Left ventricle myocardium superior (tissue), 1 donor: ENCODE results near the gene FREY1. TPM values are rescaled to one million over a fixed set of nuclear protein-coding genes. Genes with fewer than 3 reads are reported as not detected.
"Not testable (repeated sequence)": the region's sequence is repeated elsewhere in the genome, so short reads cannot be mapped to it uniquely, and the experiment has no call there.

Source experiments
- ATAC-seq: fragments of 200-7000 bp; cut with Tn5 transposase; one replicate; pipeline ENCODE4 v1.9.1; 2020; ENCODE audit warnings: mild to moderate bottlenecking, moderate library complexity
- DNase-seq: peaks from one replicate; pipeline ENCODE4 v3.0.0-alpha.2; 2020
- intact Hi-C: fragments of 100-400 bp; cut with micrococcal nuclease; formaldehyde crosslinking; loops from one replicate; pipeline ENCODE4 v1.11.0; 2022
- total RNA-seq: library from RNA; stranded (reverse); fragmentation: NEBNext Ultra II Directional; extraction: Animal tissue kit (Norgen Biotek cat#: 25700); gene quantifications from one replicate; pipeline ENCODE4 v1.2.1, GENCODE V29; 2021
- donor health status: DM: no; HTN: yes; CAD: no; lungs with severe emphysema.

FREY1 gene
- total RNA-seq, 1 donor from 2014 or later = 0.52 TPM

DNA sequence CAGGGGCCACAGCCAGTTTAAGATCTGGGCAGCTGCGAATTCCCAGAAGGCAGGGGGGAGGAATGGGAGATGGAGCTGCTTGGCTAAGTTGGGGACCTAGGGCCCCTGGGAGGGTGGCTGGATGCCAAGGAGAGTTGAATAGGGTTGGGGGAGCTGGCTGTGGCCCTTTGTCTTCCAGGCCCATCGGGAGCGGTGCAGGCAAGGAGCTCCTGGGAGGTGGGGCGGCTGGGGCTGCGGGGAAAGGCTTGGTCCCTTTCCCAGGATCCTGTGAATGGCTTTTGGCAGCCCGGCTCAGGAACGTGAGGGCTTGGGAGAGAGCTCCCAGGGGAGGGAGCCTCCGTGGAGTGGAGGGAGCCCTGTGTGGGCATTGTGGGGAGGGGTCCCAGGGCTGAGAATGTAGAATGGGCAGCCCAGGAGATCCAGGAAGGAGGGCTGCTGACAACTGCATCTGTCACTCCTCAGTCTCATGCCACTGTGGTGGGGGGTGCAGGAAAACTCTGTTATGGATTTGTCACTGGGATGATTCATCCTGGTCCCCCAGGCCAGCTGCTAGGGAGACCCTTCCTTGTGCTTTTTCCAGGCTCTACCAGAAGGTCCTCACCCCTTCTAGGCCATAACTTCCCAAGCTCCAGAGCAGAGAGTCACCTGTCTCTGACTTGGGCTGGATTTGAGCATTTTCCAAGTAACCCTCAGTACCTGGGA, 6.0 kb downstream of the FREY1 start:
- peak; percentile 45 for ATAC-seq

DNA sequence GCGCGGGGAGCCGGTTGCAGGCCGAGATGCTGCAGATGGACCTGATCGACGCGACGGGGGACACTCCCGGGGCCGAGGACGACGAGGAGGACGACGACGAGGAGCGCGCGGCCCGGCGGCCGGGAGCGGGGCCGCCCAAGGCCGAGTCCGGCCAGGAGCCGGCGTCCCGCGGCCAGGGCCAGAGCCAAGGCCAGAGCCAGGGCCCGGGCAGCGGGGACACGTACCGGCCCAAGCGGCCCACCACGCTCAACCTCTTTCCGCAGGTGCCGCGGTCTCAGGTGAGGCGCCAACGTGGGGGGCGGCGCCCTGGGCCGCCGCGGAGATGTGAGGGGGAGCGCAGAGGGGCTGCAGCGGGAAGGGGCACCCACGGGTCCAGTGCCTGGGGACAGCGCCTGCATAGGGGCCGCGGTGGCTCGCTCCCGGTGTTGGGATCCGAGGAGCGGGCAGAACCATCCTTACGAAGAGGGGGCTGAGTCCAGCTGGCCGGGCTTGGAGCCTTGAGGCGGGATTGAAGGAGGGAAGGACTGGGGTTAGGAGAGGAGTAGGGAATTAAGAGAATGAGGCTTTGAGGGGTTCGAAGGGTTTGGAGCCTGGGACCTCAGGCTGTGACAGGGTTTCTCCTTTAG, 6.8 kb downstream of the FREY1 start:
- intact Hi-C loops, DNase-seq: not testable (repeated sequence)
- ATAC-seq = peak; percentile 24

More for the DNA sequence above, 6.0 kb downstream of the FREY1 start:
- DNase-seq = peak; percentile 57
- intact Hi-C loops = no loop called here

DNA sequence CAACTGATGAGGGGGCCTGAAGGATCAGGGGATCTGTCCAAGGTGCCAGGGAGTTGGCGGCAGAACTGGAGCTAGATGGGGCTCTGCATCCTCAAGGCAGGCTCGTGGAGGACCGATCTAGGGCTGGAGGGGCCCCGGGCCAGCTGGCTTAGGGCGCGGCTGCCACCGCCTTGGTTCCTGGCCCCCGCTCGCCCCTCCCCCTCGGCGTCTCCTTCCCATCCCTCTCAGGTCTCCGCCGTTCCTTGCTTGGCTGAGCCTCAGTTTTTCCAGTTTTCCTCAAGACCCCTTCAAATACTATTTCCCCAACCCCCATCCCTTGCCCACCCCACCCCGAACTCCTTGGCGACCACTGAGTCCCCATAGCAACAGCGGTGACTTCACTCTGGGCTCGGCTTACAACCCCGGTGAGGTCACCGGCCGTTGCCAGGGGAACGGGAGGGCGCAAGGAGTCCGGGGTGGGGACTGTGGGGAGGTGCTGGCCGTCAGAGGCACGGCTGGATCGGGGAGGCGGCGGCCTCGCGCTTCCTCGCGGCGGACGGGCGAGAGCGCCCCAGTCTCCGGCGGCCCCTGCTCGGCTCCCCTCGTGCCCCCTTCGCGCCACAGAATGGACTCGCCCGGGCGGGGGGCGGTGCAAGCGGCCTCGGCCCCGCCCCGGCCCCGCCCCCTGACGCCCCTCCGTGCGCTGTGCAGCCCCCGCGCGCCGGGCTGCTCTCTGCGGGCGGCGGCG, 7.5 kb downstream of the FREY1 start:
- DNase-seq (peak; percentile 90), ATAC-seq (peak; percentile 86)
- intact Hi-C loops = no loop called here

DNA sequence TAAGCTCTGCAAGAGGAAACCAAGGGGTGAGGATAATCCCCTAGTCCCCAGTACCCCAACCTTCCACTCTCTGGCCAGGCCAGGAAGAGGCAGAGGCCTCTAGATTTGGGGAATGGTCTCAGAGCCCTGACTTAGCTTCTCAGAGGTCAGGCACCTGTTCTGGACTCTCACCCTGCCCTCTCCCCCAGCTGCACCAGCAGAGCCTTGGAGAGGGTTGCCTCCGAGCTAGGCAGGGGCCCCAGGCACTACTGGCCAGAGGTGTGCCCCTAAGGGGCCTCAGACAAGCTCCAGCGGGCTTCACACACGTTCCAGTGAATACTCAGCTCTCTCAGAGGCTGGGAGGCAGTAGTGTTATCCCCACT, 8.0 kb downstream of the FREY1 start:
- DNase-seq (no peak), ATAC-seq (no peak)
- intact Hi-C loops = no loop called here

DNA sequence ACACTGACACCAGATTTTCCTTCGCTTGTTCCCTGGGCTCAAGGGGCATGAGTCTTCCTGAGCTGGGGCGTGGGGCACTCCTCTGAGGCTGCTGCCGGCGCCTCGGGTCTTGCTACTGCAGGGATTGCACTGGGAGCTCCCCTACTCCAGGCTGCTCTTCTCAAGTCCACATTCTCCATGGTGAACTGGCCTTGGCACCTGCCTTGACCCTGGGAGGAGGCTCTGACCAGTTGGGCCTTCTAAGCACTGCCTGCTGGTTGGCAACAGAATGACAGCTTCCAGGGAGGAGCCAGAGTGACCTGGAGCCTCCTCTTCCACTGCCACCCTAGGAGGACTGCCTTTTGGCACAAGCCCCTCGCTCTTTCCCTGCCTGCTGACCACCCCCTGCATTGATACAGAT, 9.5 kb downstream of the FREY1 start:
- intact Hi-C loops = no loop called here
- ATAC-seq (no peak), DNase-seq (no peak)

DNA sequence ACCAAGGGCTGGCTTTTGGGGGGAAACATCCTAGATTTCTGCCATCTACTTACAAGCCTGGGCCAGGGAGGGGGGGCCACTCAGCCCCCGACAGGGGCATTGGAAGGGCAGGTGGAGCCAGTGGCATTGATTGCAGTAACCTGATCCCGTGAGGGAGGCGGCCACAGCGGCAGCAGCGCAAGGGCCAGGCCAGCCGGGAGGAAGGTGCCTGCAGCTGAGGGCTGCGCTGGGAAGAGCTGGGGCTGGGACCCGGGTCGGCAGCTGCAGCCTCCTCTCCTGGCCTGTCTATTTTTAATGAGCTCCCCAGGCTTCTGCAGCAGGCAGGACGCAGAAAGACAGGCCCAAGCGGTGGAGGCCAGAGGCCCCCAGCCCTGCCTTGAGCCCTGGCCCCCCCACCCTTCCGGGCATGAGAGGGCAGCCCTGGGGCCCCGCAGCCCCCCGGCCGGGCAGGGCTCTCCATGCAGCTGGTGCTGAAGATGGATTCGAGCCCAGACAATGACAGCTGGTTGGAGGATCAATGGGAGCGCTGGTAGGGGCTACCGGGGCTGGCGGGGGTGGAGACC, 10.6 kb downstream of the FREY1 start:
- no peak for DNase-seq
- no peak for ATAC-seq
- intact Hi-C loops = no loop called here

DNA sequence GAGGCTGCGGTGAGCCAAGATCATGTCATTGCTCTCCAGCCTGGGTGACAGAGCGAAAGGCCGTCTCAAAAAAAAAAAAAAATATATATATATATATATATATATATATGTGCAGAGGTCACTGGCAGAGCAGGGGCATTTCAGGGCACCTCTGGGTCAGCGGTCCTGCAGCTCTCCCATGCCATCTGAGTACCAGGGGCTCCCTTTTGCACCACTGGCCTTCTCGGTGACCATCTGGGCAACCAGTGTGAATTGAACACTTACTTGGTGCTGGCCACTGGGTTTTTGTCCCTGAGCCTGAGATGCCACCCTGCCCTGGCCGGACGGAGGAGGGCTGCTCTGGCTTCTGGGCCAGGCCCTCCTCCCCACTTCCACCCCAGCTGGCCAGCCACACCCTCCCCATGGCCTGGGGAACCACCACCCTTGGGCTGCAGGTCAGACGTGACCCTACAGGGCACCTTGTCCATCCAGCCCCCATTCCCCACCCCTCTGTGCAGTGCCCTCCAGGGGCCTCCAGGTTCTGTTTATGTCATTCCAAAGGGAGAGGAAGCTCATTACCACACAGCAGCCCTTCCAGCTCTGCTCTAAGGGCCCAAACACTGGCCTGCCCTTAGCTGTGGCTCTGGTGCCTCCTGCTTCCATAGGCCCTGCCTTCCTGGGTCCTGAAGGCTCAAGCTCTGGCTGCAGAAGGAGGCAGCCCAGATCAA, 11.4 kb downstream of the FREY1 start:
- intact Hi-C loops = no loop called here
- no peak for ATAC-seq
- DNase-seq = no peak

DNA sequence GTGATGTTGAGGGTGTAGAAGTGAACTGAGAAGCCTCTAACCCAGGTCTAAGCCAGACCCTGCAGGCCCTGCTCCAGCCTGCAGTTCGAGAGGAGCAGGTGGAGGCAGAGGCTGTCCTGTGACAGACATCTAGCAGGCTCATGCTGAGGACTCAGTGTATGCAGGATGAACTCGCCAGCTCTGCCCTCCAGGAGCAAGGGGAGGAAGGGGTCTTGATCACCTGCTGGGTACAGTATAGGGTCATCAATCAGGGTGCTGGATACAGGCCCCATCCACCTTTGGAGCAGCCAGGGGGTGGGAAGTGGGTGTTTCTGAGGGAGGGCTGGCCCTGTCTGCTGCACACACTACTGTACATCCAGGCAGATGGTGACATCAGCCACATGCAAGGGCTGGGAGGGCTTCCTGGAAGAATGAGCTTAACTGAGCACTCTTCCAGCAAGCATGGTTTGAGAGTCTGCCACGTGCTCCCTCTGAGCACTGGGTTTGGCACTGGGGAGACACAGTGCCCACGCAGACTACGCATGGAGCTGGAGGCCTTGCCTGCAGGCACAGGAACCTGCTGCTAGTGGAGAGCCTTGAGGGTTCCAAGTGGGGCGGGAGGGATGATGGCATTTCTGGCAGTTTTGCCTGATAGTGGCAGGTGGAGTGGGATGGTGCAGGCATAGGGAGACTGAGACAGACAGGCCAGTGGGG, 12.4 kb downstream of the FREY1 start:
- no peak for ATAC-seq
- intact Hi-C loops = no loop called here
- no peak for DNase-seq

DNA sequence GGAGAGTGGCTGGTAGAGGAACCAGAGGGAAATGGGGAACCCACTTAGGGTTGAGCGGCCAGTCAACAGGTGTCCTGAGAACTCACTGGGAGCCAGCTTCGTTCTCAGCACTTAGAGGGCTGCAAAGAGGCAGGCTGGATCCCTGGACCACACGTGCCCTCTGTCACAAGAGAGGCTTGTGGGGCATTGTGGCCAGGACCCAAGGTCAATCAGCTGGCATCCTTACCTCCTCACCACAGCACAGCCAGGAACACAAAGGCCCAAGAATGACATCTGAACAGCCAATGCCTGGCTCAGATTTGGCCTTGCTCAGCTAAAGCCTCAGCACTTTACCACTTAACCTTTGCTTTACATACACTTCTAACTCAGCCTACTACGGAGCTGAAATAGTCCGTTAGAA, 14.2 kb downstream of the FREY1 start:
- DNase-seq = no peak

DNA sequence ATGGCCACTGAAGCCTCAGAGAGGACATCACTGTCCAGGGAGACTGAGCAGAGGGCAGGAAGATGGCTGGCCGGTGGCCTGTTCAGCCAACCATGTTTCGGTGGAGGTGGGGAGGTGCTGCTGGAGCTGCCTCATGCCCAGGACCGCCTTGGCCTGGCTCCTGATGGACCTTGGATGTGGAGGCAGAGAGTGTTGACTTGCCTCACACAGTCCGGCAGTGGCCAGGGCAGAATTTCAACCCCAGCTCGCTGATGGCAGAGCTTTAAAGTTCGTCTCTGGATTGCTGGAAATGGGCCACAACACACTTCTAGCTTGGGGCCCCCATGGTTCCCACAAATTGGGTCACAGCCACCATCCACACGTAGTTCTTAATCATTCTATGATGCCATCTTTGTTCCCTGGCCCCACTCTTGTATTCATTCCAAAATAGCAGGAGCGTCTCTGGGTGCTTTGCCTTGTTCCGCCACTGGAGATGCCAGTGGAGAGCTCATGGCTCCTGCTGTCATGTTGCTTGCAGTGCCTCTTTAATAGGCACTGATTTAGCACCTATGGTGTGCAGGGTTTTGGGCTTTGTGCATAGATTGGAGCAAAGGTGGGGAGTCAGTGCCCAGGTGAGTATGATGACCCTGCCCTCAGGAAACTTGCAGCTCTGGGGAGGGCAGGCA, 16.1 kb downstream of the FREY1 start:
- ATAC-seq (no peak), DNase-seq (no peak)
- intact Hi-C loops = no loop called here

More for the DNA sequence above, 14.2 kb downstream of the FREY1 start:
- peak; percentile 77 for ATAC-seq
- intact Hi-C loops = no loop called here

DNA sequence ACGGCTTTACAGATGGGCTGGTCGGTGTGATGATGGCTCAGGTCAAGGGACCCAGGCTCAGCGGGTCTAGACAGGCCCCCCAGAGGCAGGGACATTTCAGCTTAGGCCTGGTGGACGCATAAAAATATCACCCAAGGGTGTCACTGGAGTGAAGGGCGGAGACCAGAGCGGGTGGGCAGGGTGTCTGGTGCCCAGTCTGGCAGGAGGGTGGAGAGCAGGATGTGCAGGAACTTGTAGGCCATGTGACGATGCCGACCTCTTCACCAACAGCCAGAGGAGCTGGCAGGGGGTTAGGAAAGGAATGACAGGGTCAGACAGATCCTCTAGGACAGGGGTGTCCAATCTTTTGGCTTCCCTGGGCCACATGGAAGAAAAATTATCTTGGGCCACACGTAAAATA, 17.1 kb downstream of the FREY1 start:
- intact Hi-C loops = no loop called here
- ATAC-seq (no peak), DNase-seq (no peak)

DNA sequence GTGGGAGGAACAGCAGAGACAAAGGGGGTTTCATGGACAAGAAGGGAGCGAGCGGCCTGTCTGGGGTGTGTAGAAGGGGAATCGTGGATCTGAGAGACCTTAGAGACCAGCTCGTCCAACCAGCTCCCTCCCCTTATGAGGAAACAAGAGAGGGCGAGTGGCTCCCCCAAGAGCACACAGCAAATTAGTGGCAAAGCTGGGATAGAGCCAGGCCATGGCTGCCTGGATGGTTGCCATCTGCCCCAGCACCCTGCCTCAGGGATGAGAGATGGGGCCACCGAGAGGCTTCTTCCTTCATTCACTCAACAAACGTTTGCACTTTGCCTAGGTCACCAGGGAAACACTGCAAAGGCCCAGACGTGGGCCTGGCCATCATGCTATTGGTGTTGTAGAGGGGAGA, 17.5 kb downstream of the FREY1 start:
- no peak for DNase-seq
- intact Hi-C loops = no loop called here
- no peak for ATAC-seq

DNA sequence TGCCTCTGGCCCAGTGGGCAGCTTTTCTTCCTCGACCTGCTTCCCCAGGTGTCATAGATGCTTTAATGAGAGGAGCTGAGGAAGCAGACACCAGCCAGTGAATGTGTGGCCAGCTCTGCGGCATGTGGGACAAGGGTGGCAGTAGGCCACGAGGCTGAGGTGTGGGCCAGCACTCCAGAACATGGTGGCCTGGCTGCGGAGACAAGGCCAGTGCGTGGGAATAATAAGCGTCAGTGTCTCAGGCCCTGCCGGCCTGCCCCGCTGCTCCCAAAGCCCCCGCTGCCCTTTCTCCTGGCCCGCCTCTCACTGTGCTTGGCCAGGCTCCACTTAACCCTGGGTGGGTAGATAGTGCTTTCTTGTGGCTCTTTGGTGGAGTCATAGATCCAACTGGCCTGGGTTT, 19.5 kb downstream of the FREY1 start:
- intact Hi-C loops = no loop called here
- DNase-seq (no peak), ATAC-seq (no peak)

DNA sequence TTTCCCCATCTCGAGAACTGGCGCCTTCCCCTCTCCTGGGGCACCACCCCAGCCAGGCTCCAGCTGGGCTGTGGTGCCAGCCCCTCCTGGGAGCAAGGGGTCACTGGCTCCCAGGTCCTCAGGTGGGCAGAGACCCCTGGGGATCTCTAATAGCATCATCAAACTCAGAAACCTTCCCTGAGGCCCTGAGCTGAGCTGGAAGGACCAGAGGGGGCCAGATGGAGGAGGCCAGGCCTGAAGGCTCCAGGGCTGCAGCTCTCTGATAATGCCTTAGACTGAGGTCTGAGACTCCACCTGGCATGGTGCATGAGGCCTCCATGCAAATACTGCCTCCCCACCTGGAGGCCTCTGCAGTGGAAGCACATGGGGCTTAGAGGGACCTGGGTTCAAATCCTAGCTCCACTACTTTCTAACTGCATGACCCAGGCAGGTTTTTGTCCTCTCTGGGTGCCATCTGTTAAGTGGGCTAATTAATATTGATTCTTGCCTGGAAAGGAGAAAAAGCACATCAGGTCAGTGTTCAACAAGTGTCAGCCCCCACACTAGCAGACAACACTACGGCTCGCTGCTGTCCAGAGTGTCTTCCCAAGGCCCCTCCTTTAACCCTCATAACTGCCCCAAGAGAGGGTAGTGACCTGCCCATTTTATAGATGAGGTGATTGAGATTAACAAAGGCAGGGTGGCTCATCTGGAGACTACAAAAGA, 20.1 kb downstream of the FREY1 start:
- no peak for DNase-seq

DNA sequence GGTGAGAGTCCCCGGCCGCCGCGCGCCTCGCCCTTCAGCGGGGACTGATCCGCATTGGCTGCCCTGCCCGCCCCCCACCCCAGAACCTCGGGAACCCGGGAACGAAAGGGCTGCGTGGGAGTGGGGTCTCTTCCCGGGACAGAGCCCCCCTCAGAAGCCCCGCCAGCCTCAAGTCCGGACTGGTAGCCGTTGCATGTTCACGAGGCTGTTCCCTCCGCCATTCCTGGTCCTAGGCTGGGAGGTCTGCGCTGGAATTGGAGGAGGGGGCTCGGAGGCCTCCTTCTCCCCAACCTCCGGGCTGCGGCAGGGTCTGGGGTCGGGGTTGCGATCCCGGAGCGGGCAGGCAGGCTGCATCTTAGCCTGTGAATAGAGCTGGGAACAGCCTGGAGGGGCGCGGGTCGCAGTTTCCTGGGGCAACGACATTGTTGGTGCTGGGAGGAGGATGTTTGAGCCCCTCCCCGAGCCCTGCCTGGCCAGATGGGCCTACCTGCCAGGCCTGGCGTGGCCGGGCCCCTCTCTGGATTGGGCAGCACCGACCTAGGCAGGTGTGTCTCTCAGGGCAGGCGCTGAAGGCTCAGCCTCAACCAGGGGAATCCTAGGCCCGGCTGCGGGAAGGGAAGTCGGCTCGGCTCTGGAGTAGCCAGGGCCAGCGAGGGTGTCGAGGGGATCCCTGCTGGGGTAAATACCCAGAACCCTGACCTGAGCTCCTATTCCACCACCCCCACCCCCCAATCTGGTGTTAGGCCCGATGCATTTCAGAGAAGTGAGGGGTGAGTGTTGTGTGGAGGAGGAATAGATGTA, 20.9 kb downstream of the FREY1 start:
- ATAC-seq = no peak
- intact Hi-C loops = no loop called here
- no peak for DNase-seq

More for the DNA sequence above, 20.1 kb downstream of the FREY1 start:
- ATAC-seq = no peak
- intact Hi-C loops = no loop called here

DNA sequence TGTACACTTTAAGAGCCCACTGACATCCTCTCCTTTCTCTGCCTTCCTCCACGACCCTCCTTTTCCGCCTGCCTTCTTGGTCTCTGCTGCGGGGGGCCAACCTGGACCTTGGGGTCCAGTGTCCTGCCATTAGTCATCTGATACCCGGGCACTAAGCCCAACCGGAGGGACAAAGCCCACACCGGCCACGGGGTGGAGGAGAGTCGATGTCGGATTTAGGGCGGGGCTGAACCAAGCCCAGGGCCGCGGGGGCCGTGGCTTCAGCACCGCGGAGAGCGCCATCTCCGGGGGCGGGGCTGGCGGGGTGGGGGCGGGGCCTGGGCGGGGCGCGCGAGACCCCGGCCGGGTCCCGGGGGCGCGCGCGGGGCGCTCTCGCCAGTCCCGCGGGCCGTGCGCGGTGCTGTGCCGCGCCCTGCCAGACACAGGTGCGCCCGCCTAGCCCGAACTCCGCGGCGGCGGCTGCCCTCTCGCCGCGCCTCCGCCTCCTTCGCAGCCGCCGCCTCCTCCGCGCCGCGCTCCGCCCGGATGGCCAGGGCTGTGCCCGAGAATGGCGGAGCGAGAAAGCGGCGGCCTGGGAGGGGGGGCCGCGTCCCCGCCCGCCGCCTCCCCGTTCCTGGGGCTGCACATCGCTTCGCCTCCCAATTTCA, 21.7 kb downstream of the FREY1 start, which contains the start of gene MAPK8IP1:
Gene MAPK8IP1, plus strand, starts transcription at position 378 of the 647 bp plus-strand sequence. Its CDS starts 170 bp downstream, at position 548.
- DNase-seq = peak; percentile 71
- intact Hi-C loops = no loop called here
- ATAC-seq = peak; percentile 79
